ENCODE results near the gene PCDHA12.

Gene PCDHA12

GRCh38 chr5:140857177-140857986 lies 17.7 kb upstream of the PCDHA12 start:
- no peaks in the 10 kb centered on the region for H3K79me1 ChIP-seq (replicated peaks; ENCODE audit: low read length, poor library complexity, severe bottlenecking)
- 98% methylated on average over 83 of the region's 94 CpGs for WGBS
- no peak overlapping the region for H2BK120ac ChIP-seq (ENCODE audit: low read depth, low read length)
- H3K4ac ChIP-seq (ENCODE audit: low read depth in 1 of 2, low read length in 2 of 2) = no peak overlapping the region
- H3K27ac ChIP-seq (ENCODE audit: low read length, poor library complexity, severe bottlenecking) = no peak overlapping the region
- H3K4me2 ChIP-seq (ENCODE audit: low read length, poor library complexity, severe bottlenecking) = no peak overlapping the region
- H3K27me3 ChIP-seq (ENCODE audit: control insufficient read depth in 1 of 2, insufficient read depth in 1 of 2, low read length in 2 of 2) = no peaks in the 10 kb centered on the region
- no peak overlapping the region for H3K23ac ChIP-seq (ENCODE audit: low read length in 2 of 2)
- H3K14ac ChIP-seq (ENCODE audit: low read length in 2 of 2) = no peak overlapping the region
- no peak overlapping the region for H2BK15ac ChIP-seq (ENCODE audit: low read depth, poor library complexity, severe bottlenecking)
- no peak overlapping the region for H2AK5ac ChIP-seq (ENCODE audit: low read length, severe bottlenecking)
- H3K18ac ChIP-seq (ENCODE audit: low read depth in 1 of 2, low read length in 2 of 2) = no peak overlapping the region
- no peak overlapping the region for H3K9ac ChIP-seq (ENCODE audit: low read length)
- H3K9me3 ChIP-seq (ENCODE audit: control insufficient read depth, low read length) = peaks cover 50% of the 10 kb centered on the region
- no peak overlapping the region for H3K4me3 ChIP-seq (ENCODE audit: insufficient read depth in 1 of 2, low read depth in 1 of 2, low read length in 2 of 2)
- H3K4me1 ChIP-seq (ENCODE audit: control insufficient read depth, insufficient read depth, low read depth, low read length) = peaks cover under 1% of the 10 kb centered on the region
- DNase-seq = no peak
- H2BK5ac ChIP-seq (ENCODE audit: low read depth, low read length, poor library complexity, severe bottlenecking) = no peak overlapping the region
- no peak overlapping the region for H2BK12ac ChIP-seq (ENCODE audit: low read length in 2 of 2)
- no peak overlapping the region for H2AFZ ChIP-seq (ENCODE audit: low read depth, low read length)
- peak overlapping the region; percentile 3 for H4K91ac ChIP-seq (ENCODE audit: low read length)
- peaks cover 0 to 10% of the 10 kb centered on the region in 2 experiments for H3K36me3 ChIP-seq (ENCODE audit: control insufficient read depth in 1 of 2, insufficient read depth in 2 of 2, low read depth in 1 of 2, low read length in 2 of 2)
- H4K8ac ChIP-seq (ENCODE audit: low read length) = no peak overlapping the region

- no peak overlapping the region for H3K27ac ChIP-seq (ENCODE audit: low read length, poor library complexity, severe bottlenecking)
- H2BK15ac ChIP-seq (ENCODE audit: low read depth, poor library complexity, severe bottlenecking) = no peak overlapping the region
- H2BK12ac ChIP-seq (ENCODE audit: low read length in 2 of 2) = no peak overlapping the region
- no peak overlapping the region for H2BK120ac ChIP-seq (ENCODE audit: low read depth, low read length)
- no peaks in the 10 kb centered on the region for H3K27me3 ChIP-seq (ENCODE audit: control insufficient read depth in 1 of 2, insufficient read depth in 1 of 2, low read length in 2 of 2)
- H3K23ac ChIP-seq (ENCODE audit: low read length in 2 of 2) = no peak overlapping the region
- peaks cover 53% of the 10 kb centered on the region for H3K9me3 ChIP-seq (ENCODE audit: control insufficient read depth, low read length)
- no peak overlapping the region for H3K4me3 ChIP-seq (ENCODE audit: insufficient read depth in 1 of 2, low read depth in 1 of 2, low read length in 2 of 2)
- no peak overlapping the region for H2AFZ ChIP-seq (ENCODE audit: low read depth, low read length)
- WGBS = over 99% methylated on average over 22 of the region's 22 CpGs
- no peak overlapping the region for H3K4ac ChIP-seq (ENCODE audit: low read depth in 1 of 2, low read length in 2 of 2)
- H3K9ac ChIP-seq (ENCODE audit: low read length) = no peak overlapping the region
- no peak overlapping the region for H2BK5ac ChIP-seq (ENCODE audit: low read depth, low read length, poor library complexity, severe bottlenecking)
- peaks cover 4% of the 10 kb centered on the region for H3K4me1 ChIP-seq (ENCODE audit: control insufficient read depth, insufficient read depth, low read depth, low read length)
- DNase-seq = no peak
- peak overlapping the region; percentile 3 for H4K91ac ChIP-seq (ENCODE audit: low read length)
- H3K36me3 ChIP-seq (ENCODE audit: control insufficient read depth in 1 of 2, insufficient read depth in 2 of 2, low read depth in 1 of 2, low read length in 2 of 2) = peaks cover 0 to 15% of the 10 kb centered on the region in 2 experiments
- no peak overlapping the region for H4K8ac ChIP-seq (ENCODE audit: low read length)
- H3K18ac ChIP-seq (ENCODE audit: low read depth in 1 of 2, low read length in 2 of 2) = no peak overlapping the region
- H3K79me1 ChIP-seq (replicated peaks; ENCODE audit: low read length, poor library complexity, severe bottlenecking) = no peaks in the 10 kb centered on the region
- no peak overlapping the region for H2AK5ac ChIP-seq (ENCODE audit: low read length, severe bottlenecking)
- H3K4me2 ChIP-seq (ENCODE audit: low read length, poor library complexity, severe bottlenecking) = no peak overlapping the region
- H3K14ac ChIP-seq (ENCODE audit: low read length in 2 of 2) = no peak overlapping the region
These were observed 17.2 kb upstream of the PCDHA12 start for GRCh38 chr5:140857987-140858240.

- no peak overlapping the region for H3K18ac ChIP-seq (ENCODE audit: low read depth in 1 of 2, low read length in 2 of 2)
- no peaks in the 10 kb centered on the region for H3K79me1 ChIP-seq (replicated peaks; ENCODE audit: low read length, poor library complexity, severe bottlenecking)
- H3K4me3 ChIP-seq (ENCODE audit: insufficient read depth in 1 of 2, low read depth in 1 of 2, low read length in 2 of 2) = peak overlapping the region in 1 of 2 experiments; percentile 1
- no peak overlapping the region for H2BK12ac ChIP-seq (ENCODE audit: low read length in 2 of 2)
- no peak overlapping the region for H3K14ac ChIP-seq (ENCODE audit: low read length in 2 of 2)
- no peak for DNase-seq
- no peak overlapping the region for H3K27ac ChIP-seq (ENCODE audit: low read length, poor library complexity, severe bottlenecking)
- peaks cover 0 to 14% of the 10 kb centered on the region in 2 experiments for H3K36me3 ChIP-seq (ENCODE audit: control insufficient read depth in 1 of 2, insufficient read depth in 2 of 2, low read depth in 1 of 2, low read length in 2 of 2)
- no peak overlapping the region for H2BK15ac ChIP-seq (ENCODE audit: low read depth, poor library complexity, severe bottlenecking)
- no peaks in the 10 kb centered on the region for H3K27me3 ChIP-seq (ENCODE audit: control insufficient read depth in 1 of 2, insufficient read depth in 1 of 2, low read length in 2 of 2)
- no peak overlapping the region for H2AK5ac ChIP-seq (ENCODE audit: low read length, severe bottlenecking)
- no peak overlapping the region for H3K23ac ChIP-seq (ENCODE audit: low read length in 2 of 2)
- WGBS = 97% methylated on average over 76 of the region's 76 CpGs
- H4K8ac ChIP-seq (ENCODE audit: low read length) = peak overlapping the region; percentile 13
- H4K91ac ChIP-seq (ENCODE audit: low read length) = peak overlapping the region; percentile 34
- H3K4ac ChIP-seq (ENCODE audit: low read depth in 1 of 2, low read length in 2 of 2) = no peak overlapping the region
- H3K4me2 ChIP-seq (ENCODE audit: low read length, poor library complexity, severe bottlenecking) = no peak overlapping the region
- H2AFZ ChIP-seq (ENCODE audit: low read depth, low read length) = no peak overlapping the region
- no peak overlapping the region for H3K9ac ChIP-seq (ENCODE audit: low read length)
- no peak overlapping the region for H2BK5ac ChIP-seq (ENCODE audit: low read depth, low read length, poor library complexity, severe bottlenecking)
- peaks cover 4% of the 10 kb centered on the region for H3K4me1 ChIP-seq (ENCODE audit: control insufficient read depth, insufficient read depth, low read depth, low read length)
- peaks cover 57% of the 10 kb centered on the region for H3K9me3 ChIP-seq (ENCODE audit: control insufficient read depth, low read length)
- H2BK120ac ChIP-seq (ENCODE audit: low read depth, low read length) = no peak overlapping the region
These were observed 12.4 kb upstream of the PCDHA12 start for GRCh38 chr5:140862441-140863295.

Data from mesenchymal stem cell (in vitro differentiated cells and primary cell).